C4-2B (cell line): ENCODE data around the gene WDR90.

Source experiments
- ZFX ChIP-seq: fragments of 450-650 bp; IDR thresholded peaks from 2 replicates; pipeline ENCODE4 v1.6.1; 2017
- TF ChIP-seq, protein P1 (sequence below): fragments of 450-650 bp; conservative IDR thresholded peaks from 2 replicates; pipeline ENCODE4 v1.5.1; 2017; ENCODE audit warnings: mild to moderate bottlenecking

DNA sequence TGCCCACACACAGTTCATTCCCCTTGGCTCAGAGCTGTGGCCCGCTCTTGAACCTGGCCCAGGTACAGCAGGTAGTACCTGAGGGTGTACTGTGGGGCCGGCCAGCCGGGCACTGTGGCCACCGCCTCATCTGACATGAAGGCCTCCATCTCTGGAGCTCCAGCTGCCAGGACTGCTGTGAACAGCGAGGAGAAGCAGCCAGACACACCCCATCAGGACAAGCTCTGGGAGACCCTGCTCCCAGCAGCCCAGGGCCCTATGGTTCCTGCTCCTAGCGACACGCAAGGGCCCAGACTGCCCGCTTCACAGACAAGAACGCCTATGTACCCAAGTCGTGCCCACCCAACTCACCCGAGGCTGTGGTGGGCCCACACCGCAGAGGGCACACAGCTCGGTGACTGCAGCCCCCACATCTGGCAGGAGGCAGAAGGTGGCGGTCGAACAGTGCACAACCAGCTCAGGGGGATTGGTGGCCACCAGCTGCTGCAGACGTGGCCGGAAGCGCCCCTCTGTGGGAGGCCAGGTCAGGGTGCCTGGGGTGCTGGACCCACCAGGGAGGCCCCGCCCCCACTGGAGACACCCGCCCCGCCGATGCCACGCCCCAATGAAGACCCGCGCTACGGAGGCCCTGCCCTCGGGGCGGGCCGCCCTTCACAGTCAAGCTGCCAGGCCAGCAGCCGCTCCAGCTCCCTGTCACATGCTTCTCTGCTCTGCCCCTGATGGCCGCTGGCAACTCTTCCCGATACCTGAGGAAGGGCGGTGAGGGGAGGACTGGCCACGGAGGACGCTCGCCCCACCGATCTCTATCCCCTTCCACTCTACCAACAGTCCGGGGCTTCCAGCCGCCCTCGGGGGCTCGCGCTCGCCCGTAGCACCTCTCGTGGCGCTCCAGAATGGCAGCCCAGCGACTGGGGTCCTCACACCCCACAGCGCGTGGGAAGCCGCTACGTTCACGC lies 30.0 kb downstream of the WDR90 start:
- TF ChIP-seq, protein P1, sequence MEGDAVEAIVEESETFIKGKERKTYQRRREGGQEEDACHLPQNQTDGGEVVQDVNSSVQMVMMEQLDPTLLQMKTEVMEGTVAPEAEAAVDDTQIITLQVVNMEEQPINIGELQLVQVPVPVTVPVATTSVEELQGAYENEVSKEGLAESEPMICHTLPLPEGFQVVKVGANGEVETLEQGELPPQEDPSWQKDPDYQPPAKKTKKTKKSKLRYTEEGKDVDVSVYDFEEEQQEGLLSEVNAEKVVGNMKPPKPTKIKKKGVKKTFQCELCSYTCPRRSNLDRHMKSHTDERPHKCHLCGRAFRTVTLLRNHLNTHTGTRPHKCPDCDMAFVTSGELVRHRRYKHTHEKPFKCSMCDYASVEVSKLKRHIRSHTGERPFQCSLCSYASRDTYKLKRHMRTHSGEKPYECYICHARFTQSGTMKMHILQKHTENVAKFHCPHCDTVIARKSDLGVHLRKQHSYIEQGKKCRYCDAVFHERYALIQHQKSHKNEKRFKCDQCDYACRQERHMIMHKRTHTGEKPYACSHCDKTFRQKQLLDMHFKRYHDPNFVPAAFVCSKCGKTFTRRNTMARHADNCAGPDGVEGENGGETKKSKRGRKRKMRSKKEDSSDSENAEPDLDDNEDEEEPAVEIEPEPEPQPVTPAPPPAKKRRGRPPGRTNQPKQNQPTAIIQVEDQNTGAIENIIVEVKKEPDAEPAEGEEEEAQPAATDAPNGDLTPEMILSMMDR = no peak
- TF ChIP-seq ZFX = no peak
